HepG2 (cell line): ENCODE data around the gene MAP1B. TPM values are rescaled to one million over a fixed set of nuclear protein-coding genes. Genes with fewer than 3 reads are reported as not detected.

Experiments used
- ATAC-seq: fragments of 200-7000 bp; cut with Tn5 transposase; 3 replicates; pipeline ENCODE4 v1.9.1; 2020; ENCODE audit warnings: mild to moderate bottlenecking, moderate library complexity
- BruUV-seq: library from RNA; stranded (reverse); fragments of 400-500 nt; replicated peaks from 2 replicates; lab custom pipeline; 2021; lab: Mats Ljungman, UMichigan
- CTCF ChIA-PET: fragments of 300-600 bp; formaldehyde crosslinking; extraction: SDS; loops from one replicate; lab custom pipeline; 2021; ENCODE audit warnings: low total read pairs, inconsistent platforms, low intra/inter-chr PET ratio; lab: Yijun Ruan, JAX
- POLR2A ChIA-PET: fragments of 350-600 bp; sonication (Branson Sonifier 250); formaldehyde crosslinking; loops from one replicate; lab custom pipeline; 2020; ENCODE audit warnings: antibody characterized with exemption, inconsistent platforms; lab: Yijun Ruan, JAX
- DNase-seq: peaks from one replicate; pipeline ENCODE4 v3.0.0-alpha.2; 2015; ENCODE audit warnings: low spot score
- FAIRE-seq: peaks from 3 replicates; lab custom pipeline; 2011; peaks lifted over from hg19 to GRCh38; lab: Jason Lieb, UNC
- H2AFZ ChIP-seq: one replicate; pipeline ENCODE4 v1.6.1; 2011; ENCODE audit warnings: low read length, inconsistent platforms
- H3K27ac ChIP-seq: fragments of 300-600 bp; 3 replicates; pipeline ENCODE4 v1.8.0; 2011; ENCODE audit warnings: mixed run types, mild to moderate bottlenecking, mixed read lengths, low read length, inconsistent platforms; ENCODE audit not compliant: insufficient read depth; ENCODE audit errors: extremely low read length
- H3K27me3 ChIP-seq, 2 experiments: fragments of 200-600 bp in 1 of 2; 2 replicates in 1 of 2; 3 replicates in 1 of 2; pipeline versions ENCODE4 v1.6.0 to v1.8.0; 2011; ENCODE audit warnings: low read length in 2 of 2, mild to moderate bottlenecking in 2 of 2, moderate library complexity in 2 of 2, inconsistent platforms in 1 of 2; ENCODE audit not compliant: insufficient read depth in 2 of 2, control insufficient read depth in 1 of 2
- H3K36me3 ChIP-seq, 2 experiments: fragments of 200-600 bp in 1 of 2; replicated peaks in 1 of 2; 2 replicates in 1 of 2; 3 replicates in 1 of 2; pipeline versions ENCODE4 v1.5.1 to v1.8.0; 2011; ENCODE audit warnings: low read length in 2 of 2, inconsistent platforms in 1 of 2; ENCODE audit not compliant: insufficient read depth in 2 of 2, control insufficient read depth in 1 of 2
- H3K4me1 ChIP-seq: 2 replicates; pipeline ENCODE4 v1.5.1; 2012; ENCODE audit warnings: low read length, inconsistent platforms; ENCODE audit not compliant: insufficient read depth
- H3K4me2 ChIP-seq: 2 replicates; pipeline ENCODE4 v1.6.0; 2011; ENCODE audit warnings: low read depth, low read length, inconsistent platforms
- H3K4me3 ChIP-seq, 3 experiments: fragments of 200-600 bp in 1 of 3; sonication (generic), shearing (Covaris generic) in 1 of 3; replicated peaks in 1 of 3; 2 replicates each; pipeline ENCODE4 v1.5.1; 2011 to 2016; ENCODE audit warnings: low read length in 3 of 3, inconsistent platforms in 2 of 3, low read depth in 2 of 3, mild to moderate bottlenecking in 2 of 3, control low read depth in 1 of 3, mixed read lengths in 1 of 3; ENCODE audit not compliant: insufficient read depth in 1 of 3
- H3K79me2 ChIP-seq: one replicate; pipeline ENCODE4 v1.6.1; 2011; ENCODE audit warnings: low read length, inconsistent platforms; ENCODE audit not compliant: insufficient read depth
- H3K9ac ChIP-seq: 2 replicates; pipeline ENCODE4 v1.6.0; 2011; ENCODE audit warnings: mild to moderate bottlenecking, low read depth, low read length, inconsistent platforms; ENCODE audit not compliant: insufficient read depth
- H3K9me3 ChIP-seq: 2 replicates; pipeline ENCODE4 v1.5.1; 2012; ENCODE audit warnings: mild to moderate bottlenecking, low read length
- H4K20me1 ChIP-seq: 2 replicates; pipeline ENCODE4 v1.6.0; 2011; ENCODE audit warnings: inconsistent platforms, mild to moderate bottlenecking, low read length, moderate library complexity; ENCODE audit not compliant: insufficient read depth
- CREB1 ChIP-seq, 2 experiments: fragments of 450-650 bp in 1 of 2; IDR thresholded peaks; 2 replicates each; pipeline ENCODE4 v1.6.1; 2016 to 2017; ENCODE audit warnings: control low read depth in 1 of 2, mild to moderate bottlenecking in 1 of 2, missing compliant biosample characterization in 1 of 2, missing genetic modification characterization in 1 of 2
- ELF1 ChIP-seq: sonication (generic); formaldehyde crosslinking; IDR thresholded peaks from 2 replicates; pipeline ENCODE4 v1.4.0; 2020; ENCODE audit warnings: missing genetic modification reagents
- HMG20B ChIP-seq: conservative IDR thresholded peaks from 2 replicates; pipeline ENCODE4 v1.6.1; 2016; ENCODE audit warnings: missing genetic modification reagents, missing compliant biosample characterization
- JUN ChIP-seq: sonication (generic); formaldehyde crosslinking; IDR thresholded peaks from 2 replicates; pipeline ENCODE4 v1.4.0; 2020; ENCODE audit warnings: mild to moderate bottlenecking, missing genetic modification reagents
- KAT7 ChIP-seq: IDR thresholded peaks from 2 replicates; pipeline ENCODE4 v1.6.1; 2018; ENCODE audit warnings: borderline replicate concordance, missing compliant biosample characterization
- KDM5A ChIP-seq: fragments of 200-600 bp; sonication (generic); IDR thresholded peaks from 2 replicates; pipeline ENCODE4 v1.7.0; 2018; ENCODE audit warnings: antibody characterized with exemption, mild to moderate bottlenecking, low read length, borderline replicate concordance
- RFX1 ChIP-seq: fragments of 450-650 bp; IDR thresholded peaks from 2 replicates; pipeline ENCODE4 v1.6.1; 2017
- SOX6 ChIP-seq, 2 experiments: fragments of 450-650 bp in 1 of 2; sonication (generic) in 1 of 2; formaldehyde crosslinking in 1 of 2; IDR thresholded peaks; 2 replicates each; pipeline versions ENCODE4 v1.4.0 to v1.6.1; 2017 to 2020; ENCODE audit warnings: antibody characterized with exemption in 1 of 2, mild to moderate bottlenecking in 1 of 2, missing genetic modification reagents in 1 of 2
- ZMYM2 ChIP-seq: sonication (generic); formaldehyde crosslinking; IDR thresholded peaks from 2 replicates; pipeline ENCODE4 v1.8.0; 2022; ENCODE audit warnings: mild to moderate bottlenecking, missing genetic modification reagents
- ZNF20 ChIP-seq: sonication (generic); formaldehyde crosslinking; IDR thresholded peaks from 2 replicates; pipeline ENCODE4 v1.4.0; 2020; ENCODE audit warnings: mild to moderate bottlenecking, moderate library complexity, missing genetic modification reagents
- ZNF326 ChIP-seq: sonication (generic); formaldehyde crosslinking; IDR thresholded peaks from 2 replicates; pipeline ENCODE4 v1.4.0; 2020; ENCODE audit warnings: missing genetic modification reagents, borderline replicate concordance
- ZNF746 ChIP-seq: sonication (generic); formaldehyde crosslinking; IDR thresholded peaks from 2 replicates; pipeline ENCODE4 v1.8.0; 2022; ENCODE audit warnings: mild to moderate bottlenecking, missing genetic modification reagents
- in situ Hi-C: cut with HindIII; loops from 2 replicates; pipeline ENCODE4 v1.10.0; 2017; ENCODE audit warnings: low pct_unique_long_range_greater_than_20kb; ENCODE audit not compliant: extremely low pct_ligation_motif_present
- intact Hi-C: fragments of 100-400 bp; cut with micrococcal nuclease; formaldehyde crosslinking; loops from one replicate; pipeline ENCODE4 v1.10.0; 2022; ENCODE audit not compliant: unreplicated experiment
- polyA plus RNA-seq, 8 experiments: library from polyadenylated mRNA; depleted of rRNA in 3 of 8; stranded (reverse) in 7 of 8; unstranded in 1 of 8; fragments of >200 nt; fragmentation: Illumina TruSeq in 4 of 8; extraction: Trizol in 4 of 8; gene quantifications; 2 replicates each; pipeline versions ENCODE4 v1.2.1 to v1.2.3, GENCODE V29; 2011 to 2016; ENCODE audit warnings: low read depth in 4 of 8, missing spikeins in 1 of 8, mixed read lengths in 1 of 8; ENCODE audit not compliant: insufficient read depth in 1 of 8
- total RNA-seq, 5 experiments: library from RNA; depleted of rRNA; stranded (reverse); fragments of >200 nt; fragmentation: Illumina TruSeq; extraction: Trizol; gene quantifications; 2 replicates each; pipeline ENCODE4 v1.2.3, GENCODE V29; 2016; ENCODE audit warnings: low read depth in 1 of 5
- TF ChIP-seq, protein P1 (sequence below): sonication (generic); formaldehyde crosslinking; IDR thresholded peaks from 2 replicates; pipeline ENCODE4 v1.5.1; 2020; ENCODE audit warnings: missing genetic modification reagents, mild to moderate bottlenecking, borderline replicate concordance
- TF ChIP-seq, protein P2 (sequence below): sonication (generic); formaldehyde crosslinking; IDR thresholded peaks from 2 replicates; pipeline ENCODE4 v1.4.0; 2020; ENCODE audit warnings: missing genetic modification reagents, mild to moderate bottlenecking, borderline replicate concordance
- TF ChIP-seq, protein P3 (sequence below): sonication (generic); formaldehyde crosslinking; IDR thresholded peaks from 2 replicates; pipeline ENCODE4 v1.4.0; 2020; ENCODE audit warnings: missing genetic modification reagents
- TF ChIP-seq, protein P4 (sequence below): sonication (generic); formaldehyde crosslinking; IDR thresholded peaks from 2 replicates; pipeline ENCODE4 v1.5.0; 2020; ENCODE audit warnings: mild to moderate bottlenecking, missing genetic modification reagents

Gene MAP1B
- total and polyA plus RNA-seq, 2 of the 13 experiments (the other 11 are each of a cell fraction or from before 2014, with no cell fraction given), result 3.3 to 6.2 TPM

DNA sequence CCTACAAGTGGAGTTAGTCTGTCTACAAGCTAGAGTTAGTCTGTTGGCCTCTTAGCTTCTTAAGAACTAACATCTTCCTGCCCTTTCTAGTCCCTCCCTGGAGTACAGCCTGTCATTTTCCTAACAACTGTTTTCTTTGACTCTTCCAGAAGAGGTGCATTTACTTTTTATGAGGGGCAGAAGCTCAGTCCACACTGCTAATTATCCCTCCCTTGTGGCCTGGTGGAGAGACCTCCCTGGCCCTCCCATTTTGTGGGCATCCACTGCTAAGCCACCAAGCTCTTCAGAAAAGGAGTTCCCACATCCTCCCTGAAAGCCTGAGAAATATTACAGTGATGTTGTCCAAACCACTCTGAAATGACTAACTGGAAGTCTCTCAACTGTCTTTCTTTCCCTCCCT is 8.0 kb downstream of the MAP1B start (continued):
- TF ChIP-seq, protein P1, sequence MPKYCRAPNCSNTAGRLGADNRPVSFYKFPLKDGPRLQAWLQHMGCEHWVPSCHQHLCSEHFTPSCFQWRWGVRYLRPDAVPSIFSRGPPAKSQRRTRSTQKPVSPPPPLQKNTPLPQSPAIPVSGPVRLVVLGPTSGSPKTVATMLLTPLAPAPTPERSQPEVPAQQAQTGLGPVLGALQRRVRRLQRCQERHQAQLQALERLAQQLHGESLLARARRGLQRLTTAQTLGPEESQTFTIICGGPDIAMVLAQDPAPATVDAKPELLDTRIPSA, result no peak
- TF ChIP-seq JUN (CRISPR knock-in tag) (no peak), ZNF326 (CRISPR knock-in tag) (no peak), ELF1 (no peak), ZNF746 (no peak), HMG20B (CRISPR knock-in tag) (no peak), SOX6 (IDR thresholded peaks at IDR 0.05) (no peak), SOX6 (CRISPR knock-in tag; IDR thresholded peaks at IDR 0.05) (no peak), CREB1 (IDR thresholded peaks at IDR 0.05) (no peak), CREB1 (CRISPR knock-in tag; IDR thresholded peaks at IDR 0.05) (no peak), ZNF20 (no peak)
- TF ChIP-seq, protein P2, sequence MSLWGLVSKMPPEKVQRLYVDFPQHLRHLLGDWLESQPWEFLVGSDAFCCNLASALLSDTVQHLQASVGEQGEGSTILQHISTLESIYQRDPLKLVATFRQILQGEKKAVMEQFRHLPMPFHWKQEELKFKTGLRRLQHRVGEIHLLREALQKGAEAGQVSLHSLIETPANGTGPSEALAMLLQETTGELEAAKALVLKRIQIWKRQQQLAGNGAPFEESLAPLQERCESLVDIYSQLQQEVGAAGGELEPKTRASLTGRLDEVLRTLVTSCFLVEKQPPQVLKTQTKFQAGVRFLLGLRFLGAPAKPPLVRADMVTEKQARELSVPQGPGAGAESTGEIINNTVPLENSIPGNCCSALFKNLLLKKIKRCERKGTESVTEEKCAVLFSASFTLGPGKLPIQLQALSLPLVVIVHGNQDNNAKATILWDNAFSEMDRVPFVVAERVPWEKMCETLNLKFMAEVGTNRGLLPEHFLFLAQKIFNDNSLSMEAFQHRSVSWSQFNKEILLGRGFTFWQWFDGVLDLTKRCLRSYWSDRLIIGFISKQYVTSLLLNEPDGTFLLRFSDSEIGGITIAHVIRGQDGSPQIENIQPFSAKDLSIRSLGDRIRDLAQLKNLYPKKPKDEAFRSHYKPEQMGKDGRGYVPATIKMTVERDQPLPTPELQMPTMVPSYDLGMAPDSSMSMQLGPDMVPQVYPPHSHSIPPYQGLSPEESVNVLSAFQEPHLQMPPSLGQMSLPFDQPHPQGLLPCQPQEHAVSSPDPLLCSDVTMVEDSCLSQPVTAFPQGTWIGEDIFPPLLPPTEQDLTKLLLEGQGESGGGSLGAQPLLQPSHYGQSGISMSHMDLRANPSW (CRISPR knock-in tag), result no peak
- TF ChIP-seq, all 625 proteins: peak for 0

DNA sequence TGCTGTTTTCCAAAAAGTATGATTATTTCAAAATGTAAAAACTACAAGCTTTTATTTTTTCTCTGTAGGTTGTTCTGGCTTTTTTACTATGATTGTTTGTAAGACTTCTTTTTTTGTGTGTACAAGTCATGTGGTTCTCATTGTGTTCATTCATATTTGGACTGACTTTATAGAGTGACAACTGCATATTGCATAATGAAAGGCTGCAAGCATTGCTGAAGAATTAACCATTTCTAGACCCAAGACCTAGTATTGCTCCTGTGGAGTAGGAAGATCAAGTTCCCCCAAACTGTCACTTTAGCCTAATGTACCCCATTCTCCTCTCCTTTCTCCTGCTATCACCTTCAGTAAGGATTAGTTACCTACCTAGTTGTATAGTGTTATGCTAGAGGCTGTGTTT is 10.0 kb downstream of the MAP1B start:
- H3K4me3 ChIP-seq, result no peak overlapping the region
- no peaks in the 10 kb centered on the region for H4K20me1 ChIP-seq
- ATAC-seq, result no peak
- H3K27ac ChIP-seq, result no peak overlapping the region
- no peak overlapping the region for H3K9ac ChIP-seq
- no peaks in the 10 kb centered on the region for H3K79me2 ChIP-seq
- H3K27me3 ChIP-seq, result no peaks in the 10 kb centered on the region
- ChIA-PET CTCF (no interaction called here), POLR2A (no interaction called here)
- no peaks in the 10 kb centered on the region for H3K36me3 ChIP-seq
- no peak overlapping the region for H3K4me2 ChIP-seq
- no peaks in the 10 kb centered on the region for H3K4me1 ChIP-seq
- no peak for FAIRE-seq
- intact Hi-C loops, result no loop called here
- no peak overlapping the region for H2AFZ ChIP-seq
- in situ Hi-C loops, result no loop called here
- DNase-seq, result no peak
- no peaks in the 10 kb centered on the region for H3K9me3 ChIP-seq
- no TSS peak for BruUV-seq
- TF ChIP-seq KAT7 (CRISPR knock-in tag) (no peak), RFX1 (no peak), ZMYM2 (CRISPR knock-in tag) (no peak), KDM5A (no peak)
- TF ChIP-seq, protein P3, sequence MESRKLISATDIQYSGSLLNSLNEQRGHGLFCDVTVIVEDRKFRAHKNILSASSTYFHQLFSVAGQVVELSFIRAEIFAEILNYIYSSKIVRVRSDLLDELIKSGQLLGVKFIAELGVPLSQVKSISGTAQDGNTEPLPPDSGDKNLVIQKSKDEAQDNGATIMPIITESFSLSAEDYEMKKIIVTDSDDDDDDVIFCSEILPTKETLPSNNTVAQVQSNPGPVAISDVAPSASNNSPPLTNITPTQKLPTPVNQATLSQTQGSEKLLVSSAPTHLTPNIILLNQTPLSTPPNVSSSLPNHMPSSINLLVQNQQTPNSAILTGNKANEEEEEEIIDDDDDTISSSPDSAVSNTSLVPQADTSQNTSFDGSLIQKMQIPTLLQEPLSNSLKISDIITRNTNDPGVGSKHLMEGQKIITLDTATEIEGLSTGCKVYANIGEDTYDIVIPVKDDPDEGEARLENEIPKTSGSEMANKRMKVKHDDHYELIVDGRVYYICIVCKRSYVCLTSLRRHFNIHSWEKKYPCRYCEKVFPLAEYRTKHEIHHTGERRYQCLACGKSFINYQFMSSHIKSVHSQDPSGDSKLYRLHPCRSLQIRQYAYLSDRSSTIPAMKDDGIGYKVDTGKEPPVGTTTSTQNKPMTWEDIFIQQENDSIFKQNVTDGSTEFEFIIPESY, result no peak
- TF ChIP-seq, protein P4, sequence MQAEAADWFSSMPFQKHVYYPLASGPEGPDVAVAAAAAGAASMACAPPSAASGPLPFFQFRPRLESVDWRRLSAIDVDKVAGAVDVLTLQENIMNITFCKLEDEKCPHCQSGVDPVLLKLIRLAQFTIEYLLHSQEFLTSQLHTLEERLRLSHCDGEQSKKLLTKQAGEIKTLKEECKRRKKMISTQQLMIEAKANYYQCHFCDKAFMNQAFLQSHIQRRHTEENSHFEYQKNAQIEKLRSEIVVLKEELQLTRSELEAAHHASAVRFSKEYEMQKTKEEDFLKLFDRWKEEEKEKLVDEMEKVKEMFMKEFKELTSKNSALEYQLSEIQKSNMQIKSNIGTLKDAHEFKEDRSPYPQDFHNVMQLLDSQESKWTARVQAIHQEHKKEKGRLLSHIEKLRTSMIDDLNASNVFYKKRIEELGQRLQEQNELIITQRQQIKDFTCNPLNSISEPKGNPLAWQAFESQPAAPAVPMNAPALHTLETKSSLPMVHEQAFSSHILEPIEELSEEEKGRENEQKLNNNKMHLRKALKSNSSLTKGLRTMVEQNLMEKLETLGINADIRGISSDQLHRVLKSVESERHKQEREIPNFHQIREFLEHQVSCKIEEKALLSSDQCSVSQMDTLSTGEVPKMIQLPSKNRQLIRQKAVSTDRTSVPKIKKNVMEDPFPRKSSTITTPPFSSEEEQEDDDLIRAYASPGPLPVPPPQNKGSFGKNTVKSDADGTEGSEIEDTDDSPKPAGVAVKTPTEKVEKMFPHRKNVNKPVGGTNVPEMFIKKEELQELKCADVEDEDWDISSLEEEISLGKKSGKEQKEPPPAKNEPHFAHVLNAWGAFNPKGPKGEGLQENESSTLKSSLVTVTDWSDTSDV, result no peak
